T-helper 2 cell (primary cell): ENCODE measurements around the gene FNTB.

Source experiments
- DNase-seq, 5 experiments: peaks; one replicate each; pipeline versions ENCODE4 v3.0.0 to v3.0.0-alpha.2; 2012 to 2022

The FNTB gene

DNA sequence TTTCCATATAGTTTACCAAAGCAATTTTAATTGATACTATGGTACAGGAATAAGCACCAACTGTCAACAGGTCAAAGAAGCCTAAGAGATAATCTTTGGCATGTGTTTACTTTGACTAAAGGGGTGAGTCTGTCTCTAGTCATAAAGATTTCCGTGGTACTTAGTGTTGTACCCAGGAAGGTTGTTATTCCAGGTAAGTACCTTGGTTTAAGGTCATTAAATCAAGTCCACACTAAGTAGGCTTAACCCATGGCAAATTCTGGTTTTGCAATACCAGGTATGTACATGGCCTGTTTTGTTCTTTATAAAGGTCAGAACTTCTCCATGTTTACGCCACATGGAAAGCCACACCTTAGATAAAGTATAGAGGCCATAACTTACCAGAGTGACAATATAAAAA lies 105.7 kb downstream of the FNTB start:
- no peak for DNase-seq

GRCh38 chr14:65095633-65096205 lies 109.0 kb downstream of the FNTB start:
- DNase-seq = peak in 1 of 5 experiments; percentile 55

GRCh38 chr14:65096323-65097089 lies 109.8 kb downstream of the FNTB start:
- peak in 1 of 5 experiments; percentile 65 for DNase-seq

DNA sequence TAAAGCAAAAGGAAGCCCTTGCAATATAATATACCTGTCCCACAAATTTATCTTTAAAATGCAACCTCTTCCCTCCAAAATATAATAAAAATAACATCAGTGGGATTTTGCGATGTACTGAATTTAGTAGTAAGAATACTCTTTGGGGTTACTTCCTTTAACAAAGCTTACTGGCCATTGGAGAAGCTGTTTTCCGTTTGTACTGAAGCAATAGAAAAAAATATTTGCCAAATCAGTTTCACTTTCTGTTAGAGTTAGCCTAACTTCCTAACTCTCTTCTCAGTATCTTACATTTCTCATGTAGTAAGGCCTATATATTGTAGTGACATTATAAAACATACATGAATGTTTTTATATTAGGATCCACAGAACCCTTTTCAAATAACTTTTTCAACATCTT lies 111.9 kb downstream of the FNTB start:
- peak in 2 of 5 experiments; percentile 44 to 79 for DNase-seq

DNA sequence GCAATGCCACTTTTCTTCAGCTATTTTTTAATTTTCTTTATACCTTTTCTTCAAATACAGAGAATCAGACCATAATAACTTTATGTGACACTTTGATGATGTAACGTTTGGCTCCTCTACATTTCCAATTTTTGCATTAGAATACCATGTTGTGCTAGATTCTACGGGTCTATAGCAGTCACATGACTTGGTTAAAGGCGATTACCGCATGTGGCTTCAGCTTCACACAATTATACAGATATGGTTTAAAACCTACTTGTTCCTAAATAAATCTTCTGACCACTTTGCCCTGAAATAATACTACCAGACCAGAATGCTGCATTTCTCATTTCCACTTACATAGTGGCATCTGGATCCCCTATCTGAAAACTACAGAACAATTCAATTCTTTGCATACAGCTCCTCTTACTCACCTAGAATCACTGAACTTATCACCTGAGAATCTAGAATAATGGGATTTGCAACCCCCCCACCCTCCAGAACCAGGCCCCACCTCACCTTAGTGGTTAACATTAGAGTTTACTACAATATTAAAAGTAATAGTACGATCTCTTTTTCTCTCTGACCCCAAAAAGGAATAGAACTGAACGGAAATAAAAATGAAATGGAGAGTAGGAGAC lies 114.3 kb downstream of the FNTB start:
- peak in 2 of 5 experiments; percentile 13 to 55 for DNase-seq

- peak; percentile 7 to 61 (median 27) for DNase-seq
Measured at GRCh38 chr14:65101631-65102440, 115.1 kb downstream of the FNTB start.

GRCh38 chr14:65102441-65103149 lies 115.9 kb downstream of the FNTB start, which contains the start of gene MAX:
Gene MAX (minus strand): TSS chr14:65102517. CDS start chr14:65102339, 178 bp downstream.
- DNase-seq = peak; percentile 94 to 100 (median 98)

DNA sequence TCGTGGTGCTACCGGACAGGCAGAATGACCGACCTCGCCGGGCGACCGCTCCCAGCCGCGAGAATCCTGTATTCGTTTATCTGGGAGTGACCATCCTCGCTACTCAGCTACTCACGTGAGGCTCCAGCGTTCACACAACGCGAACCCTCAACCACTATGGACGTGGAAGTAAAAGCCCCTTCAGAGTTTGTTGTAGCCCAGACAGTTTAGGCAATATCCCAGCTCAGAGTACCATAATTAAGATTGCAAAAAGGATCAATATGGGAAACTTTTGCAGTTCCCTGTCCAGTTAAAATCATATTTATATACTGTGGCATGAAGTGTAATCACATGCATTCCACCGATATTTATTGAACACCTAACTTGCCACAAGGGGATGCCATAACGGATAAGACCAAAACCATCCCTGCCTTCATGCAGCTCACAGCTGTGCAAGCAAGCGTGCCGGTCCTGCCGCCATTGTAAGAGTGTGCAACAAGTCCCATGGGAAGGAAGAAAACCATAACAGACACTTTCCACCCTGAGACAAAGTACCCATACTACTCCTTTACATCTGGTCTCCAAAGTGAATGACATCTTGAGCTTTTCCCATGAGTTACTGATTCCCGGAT lies 116.6 kb downstream of the FNTB start:
- DNase-seq = peak in 1 of 5 experiments; percentile 50

DNA sequence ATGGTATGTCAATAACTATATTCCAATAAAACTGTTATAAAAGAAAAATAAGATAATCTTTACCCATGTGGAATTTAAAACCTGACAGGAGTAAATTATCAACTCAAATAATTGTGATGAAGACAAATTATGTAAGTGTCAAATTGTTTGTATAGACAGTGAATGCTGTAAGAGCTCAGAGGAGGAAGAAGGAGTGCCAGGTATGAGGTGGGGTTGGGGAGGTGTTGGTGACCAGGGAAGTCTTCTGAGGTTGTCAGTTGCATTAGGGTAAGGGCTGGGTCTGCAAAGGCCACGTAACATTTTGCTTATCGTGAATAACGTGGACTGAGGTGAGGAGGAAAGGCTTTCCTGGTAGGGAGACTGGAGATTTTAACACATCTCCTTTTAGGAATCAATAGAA lies 118.1 kb downstream of the FNTB start:
- DNase-seq = no peak

DNA sequence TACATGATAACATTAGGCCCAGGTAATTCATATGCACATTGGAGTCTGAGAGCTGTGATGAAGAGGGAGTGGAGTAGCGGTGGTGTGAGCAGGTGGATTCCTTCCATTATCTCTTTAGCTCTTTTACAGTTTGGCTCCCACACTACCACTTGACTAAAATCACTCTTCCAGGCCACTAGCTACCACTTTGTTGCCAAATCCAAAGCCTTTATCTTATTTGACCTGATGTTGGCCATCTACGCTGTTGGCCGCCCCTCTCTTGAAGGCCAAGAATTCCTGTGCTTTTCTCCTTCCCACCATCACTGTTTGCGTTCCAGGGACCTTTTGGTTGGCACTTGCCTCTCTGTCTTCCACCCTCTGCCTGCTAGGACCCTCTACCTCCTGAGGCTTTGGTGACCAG lies 119.6 kb downstream of the FNTB start:
- DNase-seq = no peak

- peak in 1 of 5 experiments; percentile 42 for DNase-seq
Measured at GRCh38 chr14:65106736-65107135, 120.0 kb downstream of the FNTB start.

DNA sequence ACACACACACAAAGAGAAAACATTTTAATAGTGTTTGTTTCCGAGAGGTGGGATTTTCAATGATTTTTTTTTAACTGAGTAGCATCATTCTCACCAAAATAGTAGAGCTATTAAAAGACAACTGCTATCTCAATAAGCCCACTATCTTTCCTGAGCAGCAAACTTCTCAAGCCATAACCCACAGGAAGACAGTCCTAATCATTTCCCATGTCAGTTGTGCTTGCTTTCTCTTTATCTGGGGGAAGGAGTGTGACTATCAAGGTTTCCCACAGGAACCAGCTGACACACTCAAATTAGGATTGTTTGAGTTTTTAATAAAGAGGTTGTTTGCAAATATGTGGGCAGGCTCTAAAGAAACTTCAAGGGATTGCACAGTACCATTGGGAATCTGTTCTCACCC lies 120.5 kb downstream of the FNTB start:
- no peak for DNase-seq

- no peak for DNase-seq
Measured at GRCh38 chr14:65109357-65109756, 122.7 kb downstream of the FNTB start.

GRCh38 chr14:65110525-65110924 lies 123.8 kb downstream of the FNTB start:
- no peak for DNase-seq
